B cell (primary cell): ENCODE measurements around the gene AKAP9. TPM values are rescaled to one million over a fixed set of nuclear protein-coding genes. Genes with fewer than 3 reads are reported as not detected.

Experiments
- ATAC-seq: fragments of 200-7000 bp; cut with Tn5 transposase; one replicate; pipeline ENCODE4 v1.10.0; 2021; ENCODE audit warnings: low read depth, mild to moderate bottlenecking, moderate number of reproducible peaks, moderate library complexity
- CTCF ChIA-PET: fragments of 350-600 bp; sonication (Branson Sonifier 250); formaldehyde crosslinking; loops from one replicate; lab custom pipeline; 2021; ENCODE audit warnings: antibody characterized with exemption, inconsistent platforms; lab: Charles Lee
- POLR2A ChIA-PET: fragments of 350-600 bp; sonication (Branson Sonifier 250); formaldehyde crosslinking; loops from one replicate; lab custom pipeline; 2021; ENCODE audit warnings: antibody characterized with exemption; lab: Charles Lee
- DNase-seq: peaks from one replicate; pipeline ENCODE4 v3.0.0; 2013
- H2AFZ ChIP-seq: 2 replicates; pipeline ENCODE4 v1.6.1; 2012; ENCODE audit warnings: mild to moderate bottlenecking, low read depth, low read length; ENCODE audit not compliant: insufficient read depth, poor library complexity, severe bottlenecking
- H3K27ac ChIP-seq, 2 donors: 1 replicate in 1 of 2; 2 replicates in 1 of 2; pipeline ENCODE4 v1.5.1; 2012 to 2013; ENCODE audit warnings: low read length in 2 of 2, mild to moderate bottlenecking in 2 of 2, moderate library complexity in 1 of 2
- H3K27me3 ChIP-seq, 4 experiments: fragments of 200-600 bp in 1 of 4; sonication (generic) in 1 of 4; replicated peaks in 1 of 4; 1 replicate in 2 of 4; 2 replicates in 2 of 4; pipeline versions ENCODE4 v1.6.1 to v1.7.0; 2013 to 2016; ENCODE audit warnings: low read length in 3 of 4, mild to moderate bottlenecking in 2 of 4, mixed read lengths in 1 of 4, moderate library complexity in 1 of 4; ENCODE audit not compliant: insufficient read depth in 4 of 4, control insufficient read depth in 3 of 4; ENCODE audit errors: control extremely low read depth in 1 of 4
- H3K36me3 ChIP-seq, 2 experiments: replicated peaks in 1 of 2; 1 replicate in 1 of 2; 2 replicates in 1 of 2; pipeline versions ENCODE4 v1.6.1 to v1.7.1; 2013; ENCODE audit warnings: low read length in 1 of 2; ENCODE audit not compliant: insufficient read depth in 2 of 2, control insufficient read depth in 1 of 2; ENCODE audit errors: control extremely low read depth in 1 of 2, extremely low read depth in 1 of 2
- H3K4me1 ChIP-seq, 2 donors: fragments of 200-600 bp in 1 of 2; sonication (generic) in 1 of 2; 1 replicate in 1 of 2; 2 replicates in 1 of 2; pipeline versions ENCODE4 v1.5.1 to v1.6.1; 2013 to 2017; ENCODE audit warnings: low read length in 2 of 2; ENCODE audit not compliant: control insufficient read depth in 2 of 2, insufficient read depth in 2 of 2
- H3K4me2 ChIP-seq: replicated peaks from 2 replicates; pipeline ENCODE3; 2012; ENCODE audit warnings: mild to moderate bottlenecking, low read depth, low read length; ENCODE audit not compliant: poor library complexity, severe bottlenecking
- H3K4me3 ChIP-seq, 5 experiments: fragments of 200-600 bp in 1 of 5; sonication (generic) in 1 of 5; 1 replicate in 3 of 5; 2 replicates in 2 of 5; pipeline versions ENCODE4 v1.5.1 to v1.7.0; 2011 to 2016; ENCODE audit warnings: low read length in 4 of 5, mild to moderate bottlenecking in 4 of 5, low read depth in 2 of 5, control low read depth in 1 of 5, moderate library complexity in 1 of 5; ENCODE audit not compliant: insufficient read depth in 1 of 5; ENCODE audit errors: control extremely low read depth in 1 of 5, extremely low read depth in 1 of 5
- H3K79me2 ChIP-seq: fragments of 200-600 bp; sonication (generic); one replicate; pipeline ENCODE4 v1.6.0; 2016; ENCODE audit warnings: low read length; ENCODE audit not compliant: control insufficient read depth, insufficient read depth
- H3K9ac ChIP-seq: fragments of 200-600 bp; sonication (generic); 2 replicates; pipeline ENCODE4 v1.6.1; 2017; ENCODE audit warnings: mild to moderate bottlenecking, low read length, moderate library complexity
- H3K9me3 ChIP-seq, 3 donors: one replicate each; pipeline versions ENCODE4 v1.6.1 to v1.7.1; 2013; ENCODE audit warnings: low read length in 2 of 3; ENCODE audit not compliant: control insufficient read depth in 2 of 3, insufficient read depth in 1 of 3; ENCODE audit errors: control extremely low read depth in 1 of 3
- H4K20me1 ChIP-seq: 2 replicates; pipeline ENCODE4 v1.6.0; 2012; ENCODE audit warnings: mild to moderate bottlenecking, low read length; ENCODE audit not compliant: insufficient read depth, control insufficient read depth, poor library complexity, severe bottlenecking
- H3K27ac Mint-ChIP-seq: one replicate; pipeline ENCODE4 v1.8.0; 2021; ENCODE audit warnings: mixed read lengths
- H3K27me3 Mint-ChIP-seq: one replicate; pipeline ENCODE4 v1.8.0; 2021; ENCODE audit warnings: mixed read lengths
- H3K4me1 Mint-ChIP-seq: one replicate; pipeline ENCODE4 v1.8.0; 2021; ENCODE audit warnings: mixed read lengths
- H3K4me3 Mint-ChIP-seq: one replicate; pipeline ENCODE4 v1.8.0; 2021; ENCODE audit warnings: mixed read lengths
- H3K9me3 Mint-ChIP-seq: one replicate; pipeline ENCODE4 v1.8.0; 2022; ENCODE audit warnings: mixed read lengths; ENCODE audit not compliant: insufficient read depth
- EZH2 ChIP-seq: IDR thresholded peaks from 2 replicates; pipeline ENCODE4 v1.6.1; 2012; ENCODE audit warnings: borderline replicate concordance, low read depth, mild to moderate bottlenecking, moderate library complexity, low read length; ENCODE audit not compliant: insufficient read depth, poor library complexity, severe bottlenecking
- WGBS: methylation state at CpG from one replicate; pipeline ENCODE4 v1.1.5; 2013; ENCODE audit warnings: missing lambda C conversion rate; ENCODE audit not compliant: insufficient coverage; 5-methylcytosine and 5-hydroxymethylcytosine counted together
- intact Hi-C: fragments of 100-400 bp; cut with micrococcal nuclease; formaldehyde crosslinking; loops from one replicate; pipeline ENCODE4 v1.10.0; 2022
- polyA plus RNA-seq: library from polyadenylated mRNA; depleted of rRNA; stranded (reverse); fragments of >200 nt; gene quantifications from 2 replicates; pipeline ENCODE4 v1.2.3, GENCODE V29; 2012
- total RNA-seq, 2 donors: library from RNA; stranded (reverse); fragments of 120-200 nt in 1 of 2; gene quantifications; 1 replicate in 1 of 2; 2 replicates in 1 of 2; pipeline versions ENCODE4 v1.2.3 to v1.2.4, GENCODE V29; 2013 to 2022
- TF ChIP-seq, protein P1 (sequence below): fragments of 200-600 bp; IDR thresholded peaks from one replicate; pipeline ENCODE4 v1.8.0; 2022; ENCODE audit warnings: antibody characterized with exemption, mild to moderate bottlenecking

Gene AKAP9
- total and polyA plus RNA-seq, 2 donors (not counting 1 experiment from before 2014, with no cell fraction given): 19.3 to 106 TPM

GRCh38 chr7:91973639-91974038 lies 33.0 kb downstream of the AKAP9 start:
- Histone ChIP-seq H3K4me2 (no peak overlapping the region), H3K4me1 (no peaks in the 10 kb centered on the region), H3K27ac (no peak overlapping the region), H3K27me3 (no peaks in the 10 kb centered on the region), H3K79me2 (peaks cover 20% of the 10 kb centered on the region), H3K36me3 (peaks cover 4 to 6% of the 10 kb centered on the region in 2 experiments), H3K4me3 (no peak overlapping the region), H3K9me3 (no peaks in the 10 kb centered on the region), H3K9ac (no peak overlapping the region), H4K20me1 (peaks cover 11% of the 10 kb centered on the region), H2AFZ (no peak overlapping the region)
- Mint-ChIP-seq H3K27me3 (no peaks in the 10 kb centered on the region), H3K4me1 (peaks cover 14% of the 10 kb centered on the region), H3K4me3 (no peak overlapping the region), H3K27ac (peak overlapping the region; percentile 20), H3K9me3 (no peaks in the 10 kb centered on the region)
- DNase-seq (no peak), ATAC-seq (no peak)
- TF ChIP-seq, protein P1, sequence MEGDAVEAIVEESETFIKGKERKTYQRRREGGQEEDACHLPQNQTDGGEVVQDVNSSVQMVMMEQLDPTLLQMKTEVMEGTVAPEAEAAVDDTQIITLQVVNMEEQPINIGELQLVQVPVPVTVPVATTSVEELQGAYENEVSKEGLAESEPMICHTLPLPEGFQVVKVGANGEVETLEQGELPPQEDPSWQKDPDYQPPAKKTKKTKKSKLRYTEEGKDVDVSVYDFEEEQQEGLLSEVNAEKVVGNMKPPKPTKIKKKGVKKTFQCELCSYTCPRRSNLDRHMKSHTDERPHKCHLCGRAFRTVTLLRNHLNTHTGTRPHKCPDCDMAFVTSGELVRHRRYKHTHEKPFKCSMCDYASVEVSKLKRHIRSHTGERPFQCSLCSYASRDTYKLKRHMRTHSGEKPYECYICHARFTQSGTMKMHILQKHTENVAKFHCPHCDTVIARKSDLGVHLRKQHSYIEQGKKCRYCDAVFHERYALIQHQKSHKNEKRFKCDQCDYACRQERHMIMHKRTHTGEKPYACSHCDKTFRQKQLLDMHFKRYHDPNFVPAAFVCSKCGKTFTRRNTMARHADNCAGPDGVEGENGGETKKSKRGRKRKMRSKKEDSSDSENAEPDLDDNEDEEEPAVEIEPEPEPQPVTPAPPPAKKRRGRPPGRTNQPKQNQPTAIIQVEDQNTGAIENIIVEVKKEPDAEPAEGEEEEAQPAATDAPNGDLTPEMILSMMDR: no peak
- TF ChIP-seq EZH2: no peak
- ChIA-PET CTCF (no interaction called here), POLR2A (no interaction called here)
- no CpG with 5 or more reads among the region's 5 CpGs for WGBS
- intact Hi-C loops: no loop called here

GRCh38 chr7:91974066-91974465 lies 33.4 kb downstream of the AKAP9 start:
- ChIA-PET CTCF (no interaction called here), POLR2A (no interaction called here)
- Histone ChIP-seq H3K27me3 (no peaks in the 10 kb centered on the region), H3K9ac (no peak overlapping the region), H3K79me2 (peaks cover 15% of the 10 kb centered on the region), H3K9me3 (no peaks in the 10 kb centered on the region), H3K4me2 (no peak overlapping the region), H3K27ac (no peak overlapping the region), H3K4me1 (no peaks in the 10 kb centered on the region), H3K36me3 (peaks cover 4 to 6% of the 10 kb centered on the region in 2 experiments), H2AFZ (no peak overlapping the region), H3K4me3 (no peak overlapping the region), H4K20me1 (peaks cover 7% of the 10 kb centered on the region)
- TF ChIP-seq EZH2: no peak
- TF ChIP-seq, protein P1: no peak
- DNase-seq: no peak
- intact Hi-C loops: no loop called here
- H3K9me3 Mint-ChIP-seq: no peaks in the 10 kb centered on the region
- H3K4me3 Mint-ChIP-seq: no peak overlapping the region
- no peak for ATAC-seq
- H3K27ac Mint-ChIP-seq: peak overlapping the region; percentile 20
- peaks cover 13% of the 10 kb centered on the region for H3K4me1 Mint-ChIP-seq
- H3K27me3 Mint-ChIP-seq: no peaks in the 10 kb centered on the region
